Tibial nerve (tissue), 4 donors: ENCODE measurements around the gene NAAA. TPM values are rescaled to one million over a fixed set of nuclear protein-coding genes. Genes with fewer than 3 reads are reported as not detected.
"Not testable (repeated sequence)": the region's sequence is repeated elsewhere in the genome, so short reads cannot be mapped to it uniquely, and the experiment has no call there.

Experiments used
- DNase-seq, 2 donors: peaks; one replicate each; pipeline ENCODE4 v3.0.0-alpha.2; 2019; ENCODE audit warnings: low spot score in 2 of 2
- H3K27ac ChIP-seq, 4 donors: fragments of 200-600 bp; sonication (generic) in 3 of 4; one replicate each; pipeline ENCODE4 v1.5.1; 2017 to 2019; ENCODE audit warnings: mild to moderate bottlenecking in 1 of 4
- H3K27me3 ChIP-seq, 2 donors: fragments of 200-600 bp; sonication (generic) in 1 of 2; one replicate each; pipeline versions ENCODE4 v1.5.1 to v1.6.0; 2017 to 2019
- H3K36me3 ChIP-seq, 3 donors: fragments of 200-600 bp; sonication (generic); one replicate each; pipeline ENCODE4 v1.5.1; 2018 to 2019
- H3K4me1 ChIP-seq, 4 donors: fragments of 200-600 bp; sonication (generic) in 3 of 4; one replicate each; pipeline ENCODE4 v1.5.1; 2017 to 2019
- H3K4me3 ChIP-seq, 4 donors: fragments of 200-600 bp; sonication (generic) in 3 of 4; one replicate each; pipeline ENCODE4 v1.5.1; 2017 to 2019; ENCODE audit warnings: mild to moderate bottlenecking in 1 of 4, moderate library complexity in 1 of 4
- H3K9me3 ChIP-seq, 4 donors: fragments of 200-600 bp; sonication (generic) in 3 of 4; one replicate each; pipeline ENCODE4 v1.5.1; 2017 to 2019
- CTCF ChIP-seq, 5 experiments: fragments of 200-600 bp in 3 of 5; fragments of 450-650 bp in 2 of 5; sonication (generic) in 3 of 5; IDR thresholded peaks; one replicate each; pipeline ENCODE4 v1.5.1; 2016 to 2019; ENCODE audit warnings: antibody characterized with exemption in 5 of 5, mild to moderate bottlenecking in 3 of 5, moderate library complexity in 2 of 5
- EP300 ChIP-seq, 2 donors: sonication (generic); formaldehyde crosslinking; IDR thresholded peaks; one replicate each; pipeline ENCODE4 v1.6.1; 2017; ENCODE audit warnings: antibody characterized with exemption in 2 of 2, mild to moderate bottlenecking in 1 of 2
- POLR2A ChIP-seq, 2 donors: fragments of 450-650 bp; IDR thresholded peaks; one replicate each; pipeline ENCODE4 v1.6.1; 2017; ENCODE audit warnings: antibody characterized with exemption in 2 of 2, mild to moderate bottlenecking in 2 of 2, moderate library complexity in 2 of 2
- WGBS, 2 donors: methylation state at CpG; one replicate each; pipeline ENCODE4 v1.1.5; 2018; 5-methylcytosine and 5-hydroxymethylcytosine counted together
- total RNA-seq, 4 donors: library from RNA; depleted of rRNA; stranded (reverse); fragments of >200 nt; gene quantifications; one replicate each; pipeline ENCODE4 v1.1.0, GENCODE V29; 2016

Gene NAAA
- total RNA-seq, 4 donors from 2014 or later = 70.5 to 191 (median 170) TPM

- H3K4me3 ChIP-seq = no peak overlapping the region
Measured at GRCh38 chr4:75916091-75916661, 24.6 kb downstream of the NAAA start.

GRCh38 chr4:75912968-75913367 is 27.8 kb downstream of the NAAA start:
- peaks cover 0 to 48% (median 0%) of the 10 kb centered on the region in 3 donors for H3K36me3 ChIP-seq
- H3K4me3 ChIP-seq = no peak overlapping the region
- H3K27me3 ChIP-seq = no peaks in the 10 kb centered on the region
- no peak overlapping the region for H3K27ac ChIP-seq
- H3K4me1 ChIP-seq = no peaks in the 10 kb centered on the region
- TF ChIP-seq POLR2A (IDR thresholded peaks at IDR 0.05) = no peak
- DNase-seq = no peak
- H3K9me3 ChIP-seq = no peaks in the 10 kb centered on the region
- 63 to 74% methylated on average over 6 of the region's 6 CpGs for WGBS, 2 donors

More at GRCh38 chr4:75916091-75916661, 24.6 kb downstream of the NAAA start:
- Histone ChIP-seq H3K36me3 (peaks cover 0 to 73% (median 0%) of the 10 kb centered on the region in 3 donors), H3K9me3 (no peaks in the 10 kb centered on the region), H3K27ac (peak overlapping the region in 2 of 4 donors; percentile 25 to 36), H3K27me3 (no peaks in the 10 kb centered on the region), H3K4me1 (no peaks in the 10 kb centered on the region)
- no peak for DNase-seq
- TF ChIP-seq POLR2A (IDR thresholded peaks at IDR 0.05) (no peak), CTCF (IDR thresholded peaks at IDR 0.05) (peak; percentile 48 to 77 (median 73)), EP300 (IDR thresholded peaks at IDR 0.05) (no peak)
- 8 to 9% methylated on average over 1 of the region's 1 CpG for WGBS, 2 donors

- not testable (repeated sequence) for H3K27ac ChIP-seq, H3K4me1 ChIP-seq, DNase-seq, H3K27me3 ChIP-seq, H3K9me3 ChIP-seq, H3K4me3 ChIP-seq
- WGBS, 2 donors = 91 to 93% methylated on average over 6 of the region's 6 CpGs
- H3K36me3 ChIP-seq = peaks cover 0 to 37% (median 0%) of the 10 kb centered on the region in 3 donors
Measured at GRCh38 chr4:75910831-75911230, 30.0 kb downstream of the NAAA start.

GRCh38 chr4:75909405-75909804 is 31.4 kb downstream of the NAAA start:
- H3K27me3 ChIP-seq = no peaks in the 10 kb centered on the region
- TF ChIP-seq CTCF (IDR thresholded peaks at IDR 0.05) (no peak), EP300 (IDR thresholded peaks at IDR 0.05) (no peak), POLR2A (IDR thresholded peaks at IDR 0.05) (no peak)
- peaks cover 0 to 27% (median 0%) of the 10 kb centered on the region in 3 donors for H3K36me3 ChIP-seq
- H3K27ac ChIP-seq = no peak overlapping the region
- no peak overlapping the region for H3K4me3 ChIP-seq
- no peaks in the 10 kb centered on the region for H3K9me3 ChIP-seq
- 83 to 88% methylated on average over 5 of the region's 5 CpGs for WGBS, 2 donors
- DNase-seq = no peak
- no peaks in the 10 kb centered on the region for H3K4me1 ChIP-seq

GRCh38 chr4:75908555-75908954 is 32.3 kb downstream of the NAAA start:
- Histone ChIP-seq H3K27ac (no peak overlapping the region), H3K4me3 (no peak overlapping the region), H3K27me3 (no peaks in the 10 kb centered on the region), H3K4me1 (no peaks in the 10 kb centered on the region), H3K36me3 (peaks cover 0 to 20% (median 0%) of the 10 kb centered on the region in 3 donors), H3K9me3 (no peaks in the 10 kb centered on the region)
- DNase-seq = no peak
- WGBS, 2 donors = 17 to 18% methylated on average over 3 of the region's 3 CpGs
- TF ChIP-seq EP300 (IDR thresholded peaks at IDR 0.05) (no peak), CTCF (IDR thresholded peaks at IDR 0.05) (no peak), POLR2A (IDR thresholded peaks at IDR 0.05) (no peak)

- Histone ChIP-seq H3K27ac (no peak overlapping the region), H3K9me3 (no peaks in the 10 kb centered on the region), H3K36me3 (peaks cover 0 to 20% (median 0%) of the 10 kb centered on the region in 3 donors), H3K27me3 (no peaks in the 10 kb centered on the region), H3K4me1 (no peaks in the 10 kb centered on the region), H3K4me3 (no peak overlapping the region)
- TF ChIP-seq CTCF (IDR thresholded peaks at IDR 0.05) (no peak), EP300 (IDR thresholded peaks at IDR 0.05) (no peak), POLR2A (IDR thresholded peaks at IDR 0.05) (no peak)
- 79 to 80% methylated on average over 3 of the region's 3 CpGs for WGBS, 2 donors
- DNase-seq = no peak
Measured at GRCh38 chr4:75907966-75908365, 32.8 kb downstream of the NAAA start.
